C4-2B (cell line): Measurements from ENCODE around the gene ABCD3.

Source experiments
- ZFX ChIP-seq: fragments of 450-650 bp; IDR thresholded peaks from 2 replicates; pipeline ENCODE4 v1.6.1; 2017
- TF ChIP-seq, protein P1 (sequence below): fragments of 450-650 bp; conservative IDR thresholded peaks from 2 replicates; pipeline ENCODE4 v1.5.1; 2017; ENCODE audit warnings: mild to moderate bottlenecking

DNA sequence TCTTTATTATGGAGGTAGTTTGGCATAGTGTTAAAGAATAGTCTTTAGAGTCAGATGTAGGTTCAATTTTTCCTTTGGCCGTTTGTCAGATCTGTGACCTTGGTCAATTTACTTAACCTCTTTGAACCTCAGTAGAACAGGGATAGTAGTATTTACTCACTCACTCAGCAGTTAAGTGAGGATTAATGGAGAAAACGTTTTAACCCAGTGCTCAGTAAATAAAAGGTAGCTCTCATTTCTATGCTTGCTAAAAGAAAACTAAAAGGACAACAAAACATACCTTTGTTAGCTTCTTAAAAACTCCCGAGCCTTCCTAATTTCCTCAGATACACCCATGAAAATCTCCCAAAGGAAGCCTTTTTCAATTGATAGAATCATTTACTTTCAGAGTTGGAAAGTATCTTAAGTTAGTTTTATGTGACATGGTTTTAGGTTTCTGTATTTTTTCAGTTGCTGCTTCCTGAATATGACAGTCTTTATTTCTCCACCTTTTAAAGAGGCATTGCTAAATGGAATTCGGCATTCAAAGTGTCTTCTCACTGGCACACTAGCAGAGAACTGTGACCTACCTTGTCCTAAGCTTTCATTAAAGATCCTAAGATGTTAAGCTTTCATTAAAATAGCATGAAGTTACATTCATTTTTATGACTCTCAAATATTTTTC is 7.8 kb downstream of the ABCD3 start:
- no peak for TF ChIP-seq ZFX
- TF ChIP-seq, protein P1, sequence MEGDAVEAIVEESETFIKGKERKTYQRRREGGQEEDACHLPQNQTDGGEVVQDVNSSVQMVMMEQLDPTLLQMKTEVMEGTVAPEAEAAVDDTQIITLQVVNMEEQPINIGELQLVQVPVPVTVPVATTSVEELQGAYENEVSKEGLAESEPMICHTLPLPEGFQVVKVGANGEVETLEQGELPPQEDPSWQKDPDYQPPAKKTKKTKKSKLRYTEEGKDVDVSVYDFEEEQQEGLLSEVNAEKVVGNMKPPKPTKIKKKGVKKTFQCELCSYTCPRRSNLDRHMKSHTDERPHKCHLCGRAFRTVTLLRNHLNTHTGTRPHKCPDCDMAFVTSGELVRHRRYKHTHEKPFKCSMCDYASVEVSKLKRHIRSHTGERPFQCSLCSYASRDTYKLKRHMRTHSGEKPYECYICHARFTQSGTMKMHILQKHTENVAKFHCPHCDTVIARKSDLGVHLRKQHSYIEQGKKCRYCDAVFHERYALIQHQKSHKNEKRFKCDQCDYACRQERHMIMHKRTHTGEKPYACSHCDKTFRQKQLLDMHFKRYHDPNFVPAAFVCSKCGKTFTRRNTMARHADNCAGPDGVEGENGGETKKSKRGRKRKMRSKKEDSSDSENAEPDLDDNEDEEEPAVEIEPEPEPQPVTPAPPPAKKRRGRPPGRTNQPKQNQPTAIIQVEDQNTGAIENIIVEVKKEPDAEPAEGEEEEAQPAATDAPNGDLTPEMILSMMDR = no peak
